CD4-positive, alpha-beta memory T cell (primary cell): ENCODE measurements around the gene SPHKAP. TPM values are rescaled to one million over a fixed set of nuclear protein-coding genes. Genes with fewer than 3 reads are reported as not detected.

Experiments
- CTCF ChIA-PET: fragments of 350-600 bp; sonication (Branson Sonifier 250); formaldehyde crosslinking; loops from one replicate; lab custom pipeline; 2021; ENCODE audit warnings: inconsistent platforms; ENCODE audit not compliant: partially characterized antibody; lab: Charles Lee
- POLR2A ChIA-PET: fragments of 350-600 bp; sonication (Branson Sonifier 250); formaldehyde crosslinking; loops from one replicate; lab custom pipeline; 2021; ENCODE audit not compliant: partially characterized antibody; lab: Charles Lee
- DNase-seq, 5 donors: peaks; one replicate each; pipeline versions ENCODE4 v3.0.0 to v3.0.0-alpha.2; 2020 to 2022; ENCODE audit warnings: mixed read lengths in 1 of 5
- H3K27ac ChIP-seq: one replicate; pipeline ENCODE4 v1.7.0; 2013; ENCODE audit warnings: low read depth, low read length
- H3K27me3 ChIP-seq: 2 replicates; pipeline ENCODE4 v1.7.0; 2013; ENCODE audit warnings: mild to moderate bottlenecking, low read length, moderate library complexity; ENCODE audit not compliant: insufficient read depth
- H3K36me3 ChIP-seq: 2 replicates; pipeline ENCODE4 v1.7.0; 2013; ENCODE audit warnings: mild to moderate bottlenecking, low read length, moderate library complexity; ENCODE audit not compliant: insufficient read depth
- H3K4me1 ChIP-seq: 2 replicates; pipeline ENCODE4 v1.7.0; 2013; ENCODE audit warnings: mild to moderate bottlenecking, low read length, moderate library complexity; ENCODE audit not compliant: insufficient read depth
- H3K4me3 ChIP-seq, 2 donors: one replicate each; pipeline ENCODE4 v1.7.0; 2013; ENCODE audit warnings: low read length in 2 of 2, mild to moderate bottlenecking in 1 of 2
- H3K9me3 ChIP-seq, 2 donors: one replicate each; pipeline ENCODE4 v1.7.0; 2013; ENCODE audit warnings: low read length in 2 of 2, control low read depth in 1 of 2; ENCODE audit not compliant: control insufficient read depth in 1 of 2
- H3K27ac Mint-ChIP-seq, 7 donors: one replicate each; pipeline ENCODE4 v1.8.0; 2020 to 2021; ENCODE audit warnings: mixed read lengths in 7 of 7, mild to moderate bottlenecking in 6 of 7, inconsistent platforms in 3 of 7, moderate library complexity in 3 of 7
- H3K27me3 Mint-ChIP-seq, 2 donors: one replicate each; pipeline ENCODE4 v1.8.0; 2020 to 2021; ENCODE audit warnings: mixed read lengths in 2 of 2
- H3K36me3 Mint-ChIP-seq, 2 donors: one replicate each; pipeline ENCODE4 v1.8.0; 2020 to 2021; ENCODE audit warnings: mixed read lengths in 2 of 2, inconsistent platforms in 1 of 2, mild to moderate bottlenecking in 1 of 2
- H3K4me1 Mint-ChIP-seq, 4 donors: one replicate each; pipeline ENCODE4 v1.8.0; 2020 to 2021; ENCODE audit warnings: mixed read lengths in 4 of 4, mild to moderate bottlenecking in 1 of 4
- H3K4me3 Mint-ChIP-seq, 8 donors: one replicate each; pipeline ENCODE4 v1.8.0; 2020 to 2021; ENCODE audit warnings: mixed read lengths in 8 of 8, mild to moderate bottlenecking in 7 of 8, moderate library complexity in 6 of 8, inconsistent platforms in 3 of 8
- H3K9me3 Mint-ChIP-seq, 8 donors: one replicate each; pipeline ENCODE4 v1.8.0; 2020 to 2021; ENCODE audit warnings: mixed read lengths in 8 of 8, mild to moderate bottlenecking in 5 of 8, inconsistent platforms in 3 of 8, moderate library complexity in 1 of 8
- intact Hi-C: fragments of 100-400 bp; cut with micrococcal nuclease; formaldehyde crosslinking; loops from one replicate; pipeline ENCODE4 v1.15.1; 2023
- polyA plus RNA-seq, 2 donors: library from polyadenylated mRNA; unstranded; fragments of 300-500 nt; fragmentation: Illumina TruSeq; gene quantifications; one replicate each; pipeline ENCODE4 v1.2.3, GENCODE V29; 2021
- total RNA-seq, 2 experiments: library from RNA; stranded (reverse); gene quantifications; one replicate each; pipeline ENCODE4 v1.2.3, GENCODE V29; 2021

SPHKAP gene
- total and polyA plus RNA-seq, 4 experiments from 2014 or later = not detected

DNA sequence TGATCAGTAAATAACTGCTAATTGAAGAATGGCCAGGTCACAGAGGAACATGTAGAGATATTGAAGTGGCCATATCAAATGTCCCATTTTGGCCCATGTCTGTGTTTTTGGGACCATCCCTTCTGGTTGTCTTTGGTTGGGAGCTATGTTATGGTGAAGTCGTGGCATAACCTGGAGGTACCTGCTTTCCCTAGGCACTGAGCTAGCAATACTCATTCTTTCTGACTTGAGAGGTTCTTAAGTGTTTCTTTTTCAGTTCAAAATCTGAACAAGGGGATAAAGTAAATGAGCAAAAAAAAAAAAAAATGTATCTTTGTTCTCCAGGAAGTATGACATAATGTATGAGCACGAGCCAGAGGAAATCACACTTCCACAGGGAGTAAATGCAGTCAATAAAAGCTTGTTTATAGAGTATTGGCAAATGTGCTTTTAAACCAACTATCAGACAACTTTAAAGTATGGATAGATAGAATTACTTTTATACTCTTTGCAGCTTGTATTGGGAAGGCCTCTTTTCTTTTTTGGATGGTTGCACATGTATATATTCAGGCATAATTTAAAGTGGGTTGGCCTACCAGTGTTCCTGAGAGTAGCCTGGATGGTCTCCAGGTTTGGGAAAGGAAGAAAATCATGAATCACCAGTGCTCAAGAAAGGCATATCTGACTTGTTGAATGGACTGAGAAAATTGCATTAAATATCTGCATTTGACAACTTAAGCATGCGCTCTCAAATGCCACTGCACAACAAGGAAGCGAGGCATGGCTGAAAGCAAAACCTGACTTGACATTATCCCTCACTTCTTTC, 125.0 kb downstream of the SPHKAP start:
- no peaks in the 10 kb centered on the region for H3K4me1 Mint-ChIP-seq
- H3K27ac Mint-ChIP-seq = no peak overlapping the region
- no peaks in the 10 kb centered on the region for H3K4me1 ChIP-seq
- no peak overlapping the region for H3K4me3 Mint-ChIP-seq
- H3K36me3 ChIP-seq = no peaks in the 10 kb centered on the region
- intact Hi-C loops = no loop called here
- DNase-seq = no peak
- H3K9me3 Mint-ChIP-seq = peaks cover 0 to 5% (median 0%) of the 10 kb centered on the region in 8 donors
- no peaks in the 10 kb centered on the region for H3K27me3 ChIP-seq
- no peaks in the 10 kb centered on the region for H3K9me3 ChIP-seq
- no peak overlapping the region for H3K27ac ChIP-seq
- H3K4me3 ChIP-seq = no peak overlapping the region
- peaks cover 1 to 2% of the 10 kb centered on the region in 2 donors for H3K27me3 Mint-ChIP-seq
- H3K36me3 Mint-ChIP-seq = no peaks in the 10 kb centered on the region
- CTCF ChIA-PET = interaction anchor here (0.8 kb wide), 1 partner anchor 13 kb away, joined by 3 read pairs; no protein-coding TSS in a partner anchor
- POLR2A ChIA-PET = no interaction called here

DNA sequence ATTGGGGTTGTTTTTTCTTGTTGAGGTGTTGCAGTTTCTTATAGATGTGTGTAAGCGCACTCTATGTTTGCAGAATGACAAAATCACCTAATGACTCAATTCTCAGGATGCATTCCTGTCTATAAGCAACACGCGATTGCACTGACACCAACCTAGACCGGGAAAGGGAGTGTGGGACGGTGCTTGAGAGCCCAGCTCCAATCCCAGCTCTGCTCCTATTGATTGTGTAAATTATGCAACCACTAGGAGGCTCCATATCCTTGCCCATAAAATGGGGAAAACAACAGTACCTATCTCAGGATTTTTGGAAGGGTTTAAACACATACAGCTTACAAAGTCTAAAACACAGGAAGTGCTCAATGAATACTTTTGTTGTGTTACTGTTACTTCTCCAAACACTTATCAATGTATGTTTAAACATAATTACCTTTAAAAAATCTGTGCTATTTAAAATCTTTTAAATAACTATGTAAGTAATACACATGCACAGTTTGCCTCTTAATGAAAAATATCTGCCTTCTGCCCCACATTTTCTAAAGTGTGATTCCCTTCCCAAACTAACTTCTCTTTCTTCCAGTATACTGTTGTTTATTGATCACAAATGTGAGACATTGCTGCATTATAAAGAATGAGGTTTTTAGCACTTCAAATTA, 132.5 kb downstream of the SPHKAP start:
- Mint-ChIP-seq H3K36me3 (no peaks in the 10 kb centered on the region), H3K4me1 (peaks cover 0 to 4% (median 0%) of the 10 kb centered on the region in 4 donors), H3K27me3 (no peaks in the 10 kb centered on the region), H3K4me3 (no peak overlapping the region), H3K9me3 (peaks cover 0 to 5% (median 0%) of the 10 kb centered on the region in 8 donors), H3K27ac (no peak overlapping the region)
- H3K4me1 ChIP-seq = no peaks in the 10 kb centered on the region
- no peak for DNase-seq
- H3K9me3 ChIP-seq = no peaks in the 10 kb centered on the region
- no peak overlapping the region for H3K27ac ChIP-seq
- CTCF ChIA-PET = no interaction called here
- intact Hi-C loops = no loop called here
- POLR2A ChIA-PET = no interaction called here
- no peaks in the 10 kb centered on the region for H3K36me3 ChIP-seq
- H3K27me3 ChIP-seq = no peaks in the 10 kb centered on the region
- H3K4me3 ChIP-seq = no peak overlapping the region

DNA sequence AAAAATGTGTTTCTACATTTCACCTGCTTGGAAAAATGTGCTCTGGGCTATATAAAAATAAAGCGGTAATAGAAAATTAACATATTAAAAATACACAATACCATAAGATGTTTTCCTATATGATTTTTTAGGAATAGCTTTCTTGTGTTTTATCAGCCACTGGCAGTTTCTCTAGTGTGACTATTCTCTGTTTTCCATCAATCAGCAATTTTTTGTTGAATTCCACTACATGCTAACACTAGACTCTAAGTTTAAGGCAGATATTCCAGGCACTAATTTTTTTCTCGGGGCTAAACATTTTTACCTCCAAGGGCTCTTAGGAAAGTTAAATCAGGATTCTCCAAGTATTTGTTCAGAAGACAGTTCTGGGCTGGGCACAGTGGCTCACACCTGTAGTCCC, 140.5 kb downstream of the SPHKAP start:
- Mint-ChIP-seq H3K27ac (no peak overlapping the region), H3K27me3 (no peaks in the 10 kb centered on the region), H3K4me3 (no peak overlapping the region), H3K4me1 (no peaks in the 10 kb centered on the region), H3K36me3 (no peaks in the 10 kb centered on the region), H3K9me3 (peaks cover 0 to 2% (median 0%) of the 10 kb centered on the region in 8 donors)
- POLR2A ChIA-PET = no interaction called here
- no peaks in the 10 kb centered on the region for H3K36me3 ChIP-seq
- CTCF ChIA-PET = no interaction called here
- H3K4me3 ChIP-seq = no peak overlapping the region
- intact Hi-C loops = no loop called here
- H3K27ac ChIP-seq = no peak overlapping the region
- H3K4me1 ChIP-seq = no peaks in the 10 kb centered on the region
- H3K27me3 ChIP-seq = no peaks in the 10 kb centered on the region
- H3K9me3 ChIP-seq = no peaks in the 10 kb centered on the region
- no peak for DNase-seq

DNA sequence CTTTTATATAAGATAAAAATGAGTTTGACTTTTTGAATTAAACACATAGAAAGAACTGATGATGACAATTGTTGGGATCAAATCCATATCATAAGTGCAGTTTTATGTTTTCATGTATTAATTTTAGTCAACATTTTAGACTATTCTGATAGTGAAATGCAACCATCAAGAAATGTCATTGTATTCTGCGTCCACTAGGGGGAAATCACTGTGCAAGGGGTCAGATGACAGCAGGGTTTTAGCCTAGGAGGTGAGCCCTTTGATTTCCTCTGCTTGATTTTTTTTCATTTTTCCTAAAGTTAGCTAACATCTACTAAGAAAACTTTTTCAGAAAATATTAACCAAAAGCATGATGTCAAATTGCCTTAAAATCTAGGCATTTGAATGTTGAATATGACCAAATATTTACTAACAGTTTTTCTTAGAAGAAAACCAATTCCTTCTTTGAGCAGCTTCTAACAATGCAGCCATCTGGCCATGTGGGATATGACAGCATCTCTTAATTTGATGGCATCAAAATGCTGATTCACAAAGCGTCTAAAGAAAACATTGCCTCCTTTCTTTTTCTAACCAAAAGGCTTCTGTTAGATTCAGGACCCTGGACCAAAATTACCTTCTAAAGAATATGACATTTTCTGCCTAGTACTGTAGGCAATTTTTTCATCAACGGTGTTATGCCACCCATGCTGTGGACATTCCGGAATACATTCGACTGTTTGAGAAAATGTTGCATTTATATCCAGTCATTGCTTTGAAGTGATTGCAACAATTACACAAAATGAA, 141.5 kb downstream of the SPHKAP start:
- no peaks in the 10 kb centered on the region for H3K9me3 ChIP-seq
- POLR2A ChIA-PET = no interaction called here
- no peak overlapping the region for H3K4me3 ChIP-seq
- H3K4me1 ChIP-seq = no peaks in the 10 kb centered on the region
- DNase-seq = no peak
- H3K27me3 ChIP-seq = no peaks in the 10 kb centered on the region
- Mint-ChIP-seq H3K4me1 (no peaks in the 10 kb centered on the region), H3K4me3 (no peak overlapping the region), H3K9me3 (peaks cover 0 to 2% (median 0%) of the 10 kb centered on the region in 8 donors), H3K27ac (no peak overlapping the region), H3K27me3 (no peaks in the 10 kb centered on the region), H3K36me3 (no peaks in the 10 kb centered on the region)
- intact Hi-C loops = no loop called here
- H3K36me3 ChIP-seq = no peaks in the 10 kb centered on the region
- no peak overlapping the region for H3K27ac ChIP-seq
- CTCF ChIA-PET = interaction anchor here (0.5 kb wide), 1 partner anchor 826 kb away, joined by 3 read pairs; no protein-coding TSS in a partner anchor

DNA sequence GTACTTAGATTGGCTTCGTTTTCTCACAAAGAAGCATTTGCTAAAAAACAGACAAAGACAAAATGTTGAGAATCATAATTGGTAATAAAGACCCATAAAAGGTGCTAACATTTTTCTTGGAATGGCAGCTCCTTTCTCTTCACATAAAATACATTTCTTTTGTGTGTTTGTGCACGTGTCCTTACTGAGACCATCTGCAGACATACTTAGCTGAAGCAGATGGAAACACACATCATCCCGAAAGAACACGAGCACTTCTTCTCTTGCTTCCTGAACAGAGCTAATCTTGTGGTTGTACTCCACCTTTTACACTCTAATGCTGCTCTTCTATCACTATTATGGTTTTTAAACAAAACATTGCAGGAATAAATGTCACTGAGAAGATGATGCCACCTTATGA, 142.5 kb downstream of the SPHKAP start:
- ChIA-PET POLR2A (no interaction called here), CTCF (no interaction called here)
- H3K36me3 Mint-ChIP-seq = no peaks in the 10 kb centered on the region
- Histone ChIP-seq H3K9me3 (no peaks in the 10 kb centered on the region), H3K27ac (no peak overlapping the region), H3K4me3 (no peak overlapping the region), H3K4me1 (no peaks in the 10 kb centered on the region), H3K36me3 (no peaks in the 10 kb centered on the region), H3K27me3 (no peaks in the 10 kb centered on the region)
- no peaks in the 10 kb centered on the region for H3K27me3 Mint-ChIP-seq
- no peak overlapping the region for H3K27ac Mint-ChIP-seq
- H3K4me1 Mint-ChIP-seq = no peaks in the 10 kb centered on the region
- no peak overlapping the region for H3K4me3 Mint-ChIP-seq
- peaks cover 0 to 2% (median 0%) of the 10 kb centered on the region in 8 donors for H3K9me3 Mint-ChIP-seq
- intact Hi-C loops = no loop called here
- no peak for DNase-seq

DNA sequence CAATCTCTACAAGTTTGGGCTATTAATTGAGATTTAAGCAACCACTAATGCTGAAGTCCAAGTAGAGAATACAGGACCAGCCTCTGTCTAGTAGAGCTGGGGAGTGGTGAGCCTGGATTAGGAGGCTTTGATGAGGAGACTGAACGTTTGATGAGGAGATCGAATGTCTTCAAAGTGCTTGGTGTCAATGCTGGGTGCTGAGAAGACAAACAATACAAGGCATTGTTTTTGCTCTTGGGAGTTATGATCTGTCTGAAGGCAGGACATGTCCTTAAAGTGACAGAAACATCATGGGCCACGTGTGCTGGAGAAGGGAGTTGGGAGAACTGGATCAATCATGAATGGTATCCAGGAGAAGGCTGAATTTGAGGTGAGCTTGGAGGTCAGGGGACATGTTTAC, 143.6 kb downstream of the SPHKAP start:
- H3K27ac Mint-ChIP-seq = no peak overlapping the region

DNA sequence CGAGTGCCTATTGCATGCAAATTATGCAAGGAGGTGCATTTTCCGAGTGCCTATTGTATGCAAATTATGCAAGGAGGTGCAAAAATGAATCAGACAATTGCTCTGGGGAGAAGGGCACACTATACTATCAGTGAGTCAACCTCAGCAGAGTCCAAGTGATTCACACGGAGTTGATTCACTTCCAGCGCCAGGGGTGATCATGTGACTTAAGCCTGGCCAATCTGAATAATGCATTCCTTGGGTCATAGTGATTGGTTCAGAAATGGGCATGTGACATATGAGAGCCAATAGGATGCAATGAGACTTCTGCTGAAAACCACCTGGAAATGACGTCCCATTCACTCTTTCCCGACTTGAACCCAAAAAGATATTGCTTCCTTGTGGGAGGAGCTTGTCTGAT, 157.9 kb downstream of the SPHKAP start:
- Histone ChIP-seq H3K27me3 (no peaks in the 10 kb centered on the region), H3K4me3 (no peak overlapping the region), H3K9me3 (no peaks in the 10 kb centered on the region), H3K36me3 (no peaks in the 10 kb centered on the region), H3K4me1 (no peaks in the 10 kb centered on the region), H3K27ac (no peak overlapping the region)
- H3K4me1 Mint-ChIP-seq = no peaks in the 10 kb centered on the region
- POLR2A ChIA-PET = no interaction called here
- H3K27me3 Mint-ChIP-seq = peaks cover 2 to 3% of the 10 kb centered on the region in 2 donors
- peaks cover 0 to 13% (median 5%) of the 10 kb centered on the region in 8 donors for H3K9me3 Mint-ChIP-seq
- H3K36me3 Mint-ChIP-seq = no peaks in the 10 kb centered on the region
- H3K27ac Mint-ChIP-seq = no peak overlapping the region
- H3K4me3 Mint-ChIP-seq = no peak overlapping the region
- intact Hi-C loops = no loop called here
- DNase-seq = no peak
- CTCF ChIA-PET = no interaction called here

More for the DNA sequence above, 143.6 kb downstream of the SPHKAP start:
- no peaks in the 10 kb centered on the region for H3K36me3 ChIP-seq
- intact Hi-C loops = no loop called here
- ChIA-PET POLR2A (no interaction called here), CTCF (no interaction called here)
- no peaks in the 10 kb centered on the region for H3K27me3 ChIP-seq
- Mint-ChIP-seq H3K27me3 (no peaks in the 10 kb centered on the region), H3K9me3 (peaks cover 0 to 6% (median 2%) of the 10 kb centered on the region in 8 donors), H3K4me3 (no peak overlapping the region), H3K36me3 (no peaks in the 10 kb centered on the region), H3K4me1 (no peaks in the 10 kb centered on the region)
- no peaks in the 10 kb centered on the region for H3K9me3 ChIP-seq
- no peak overlapping the region for H3K27ac ChIP-seq
- no peak overlapping the region for H3K4me3 ChIP-seq
- no peaks in the 10 kb centered on the region for H3K4me1 ChIP-seq
- DNase-seq = no peak
